GM18499 (cell line): ENCODE results near the gene CHST11.

ENCODE experiments used
- ATAC-seq: cut with Tn5 transposase; IDR thresholded peaks from one replicate; pipeline ENCODE4 v1.9.1; 2021; ENCODE audit warnings: moderate number of reproducible peaks; ENCODE audit not compliant: insufficient read depth, unreplicated experiment

Gene CHST11

DNA sequence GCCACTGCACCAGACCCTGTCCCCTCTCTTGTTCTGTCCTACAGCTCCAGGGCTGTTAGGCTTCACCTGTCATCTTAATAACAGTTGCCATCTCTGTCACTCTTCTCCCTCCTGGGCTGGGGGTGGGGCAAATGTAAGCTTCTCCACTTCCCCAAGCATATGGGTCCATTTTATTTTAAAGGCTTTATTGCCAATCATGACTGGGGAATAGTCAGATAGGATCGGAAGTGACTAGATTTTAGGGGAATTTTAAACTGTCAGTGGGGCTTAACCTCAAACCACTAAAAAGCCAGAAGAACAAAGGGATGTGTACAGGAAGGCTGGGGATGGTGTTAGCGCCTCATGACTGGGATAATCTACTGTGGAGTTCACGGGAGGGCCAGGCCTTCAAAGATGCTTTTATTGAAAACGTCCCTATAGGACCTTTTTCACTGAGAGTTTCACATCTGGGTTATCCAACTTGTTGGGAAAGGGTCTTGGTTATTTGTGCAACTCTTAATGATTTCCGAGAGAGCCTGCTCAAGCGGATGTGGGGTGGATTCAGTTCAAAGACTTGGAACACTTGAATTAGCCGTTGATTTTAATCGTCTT is 41.6 kb downstream of the CHST11 start:
- ATAC-seq = no peak

DNA sequence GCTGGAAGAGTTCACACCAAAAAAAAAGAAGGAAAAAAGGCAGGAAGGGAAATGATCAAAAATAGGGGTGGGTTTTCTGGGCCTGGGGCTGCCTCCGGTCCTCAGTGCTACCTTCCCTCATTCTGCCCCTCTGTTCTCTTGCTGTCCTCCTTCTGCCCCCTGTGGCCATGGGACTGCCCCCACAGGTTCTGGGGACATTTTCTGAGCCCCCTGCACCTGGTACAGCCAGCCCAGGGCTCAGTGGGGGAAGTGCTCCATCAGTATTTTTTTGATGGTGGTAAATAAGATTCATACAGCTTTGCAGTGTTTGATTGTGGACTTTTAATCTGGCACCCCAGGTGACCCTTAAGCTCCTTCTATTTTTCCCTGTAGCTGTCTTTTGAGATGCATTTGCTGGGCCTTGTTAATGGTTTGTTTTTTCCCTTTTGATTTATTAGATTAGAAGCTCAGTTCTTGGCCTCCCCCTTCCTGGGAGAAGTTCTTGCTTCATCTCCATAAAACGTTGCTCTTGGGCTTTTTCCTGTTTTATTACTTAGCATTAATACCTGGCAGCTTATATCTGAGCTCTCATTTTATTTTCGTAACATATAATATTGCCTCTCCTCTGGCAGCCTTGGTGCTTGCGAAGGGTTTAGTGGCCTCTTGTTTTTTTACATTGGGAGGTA is 43.1 kb downstream of the CHST11 start:
- no peak for ATAC-seq

DNA sequence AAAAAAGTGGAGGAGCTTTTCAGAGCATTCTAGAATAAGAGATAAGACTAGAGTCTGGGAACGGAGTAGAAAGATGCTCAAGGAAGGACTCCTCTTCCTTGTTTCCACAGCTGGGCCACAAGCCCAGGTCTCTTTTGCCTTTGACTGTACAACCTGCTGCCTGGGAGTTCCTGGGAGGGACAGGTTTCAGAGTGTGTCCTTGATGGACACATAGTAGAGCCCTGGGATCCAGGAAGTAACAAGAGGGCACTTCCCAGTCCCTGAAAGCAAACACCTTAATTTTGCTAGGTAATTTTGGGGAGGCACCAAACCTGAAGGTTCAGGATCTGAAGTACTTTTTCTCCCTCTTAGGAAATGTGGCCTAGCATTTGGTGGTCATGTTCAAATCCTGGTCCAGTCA is 44.4 kb downstream of the CHST11 start:
- no peak for ATAC-seq

DNA sequence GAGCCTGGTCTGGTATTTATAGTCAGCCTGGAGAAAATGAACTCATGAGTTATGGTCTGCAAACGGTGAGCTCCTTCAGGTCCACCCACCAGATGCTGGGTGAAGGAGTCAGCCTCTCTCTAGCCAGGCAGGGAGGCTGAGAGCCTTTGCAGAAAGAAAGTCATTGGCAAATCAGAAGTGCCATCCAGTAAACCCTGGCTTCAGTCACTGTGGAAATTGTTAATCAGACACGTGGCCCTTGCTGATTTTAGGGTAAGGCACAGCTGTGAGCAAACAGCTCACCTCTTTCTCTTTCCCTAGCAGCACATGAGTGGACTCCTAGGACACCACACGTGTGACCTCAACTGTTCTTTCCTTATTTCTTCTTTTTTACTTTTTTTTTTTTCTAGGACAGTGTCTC is 44.9 kb downstream of the CHST11 start:
- no peak for ATAC-seq

DNA sequence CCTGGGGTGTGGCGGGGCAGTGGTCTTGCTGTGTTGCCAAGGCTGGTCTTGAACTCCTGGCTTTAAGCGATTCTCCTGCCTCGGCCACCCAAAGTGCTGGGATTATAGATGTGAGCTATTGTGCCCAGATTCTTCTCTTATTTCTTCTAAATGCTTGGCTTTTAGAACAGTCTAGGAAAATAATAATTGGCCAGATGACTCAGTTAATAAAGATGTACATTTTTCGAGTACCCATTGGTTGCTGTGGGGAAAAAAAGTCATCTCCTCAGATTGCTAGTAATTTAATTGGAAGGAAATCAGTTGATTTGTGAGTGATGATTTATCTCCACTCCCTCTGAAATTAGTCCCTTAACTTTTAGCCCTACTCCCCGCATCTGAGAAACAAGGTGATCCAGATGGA is 45.5 kb downstream of the CHST11 start:
- ATAC-seq = no peak

DNA sequence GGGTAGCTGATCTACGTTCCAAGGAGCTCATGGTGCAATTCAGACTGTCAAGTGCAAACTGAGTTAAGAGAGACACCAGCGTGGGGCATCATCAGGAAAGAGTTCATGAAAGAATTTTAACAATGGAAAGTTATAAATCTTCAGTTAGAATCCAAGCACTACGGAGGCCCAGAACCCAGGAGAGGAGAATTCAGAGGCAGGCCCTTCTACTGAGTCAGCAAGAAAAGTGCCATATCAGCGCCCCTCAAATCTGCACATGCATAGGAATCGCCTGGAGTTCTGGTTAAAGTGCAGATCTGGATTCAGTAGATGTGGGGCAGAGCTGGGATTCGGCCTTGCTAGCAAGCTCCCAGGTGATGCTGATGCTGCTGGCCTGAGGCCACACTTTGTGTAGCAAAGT is 45.9 kb downstream of the CHST11 start:
- ATAC-seq = no peak

DNA sequence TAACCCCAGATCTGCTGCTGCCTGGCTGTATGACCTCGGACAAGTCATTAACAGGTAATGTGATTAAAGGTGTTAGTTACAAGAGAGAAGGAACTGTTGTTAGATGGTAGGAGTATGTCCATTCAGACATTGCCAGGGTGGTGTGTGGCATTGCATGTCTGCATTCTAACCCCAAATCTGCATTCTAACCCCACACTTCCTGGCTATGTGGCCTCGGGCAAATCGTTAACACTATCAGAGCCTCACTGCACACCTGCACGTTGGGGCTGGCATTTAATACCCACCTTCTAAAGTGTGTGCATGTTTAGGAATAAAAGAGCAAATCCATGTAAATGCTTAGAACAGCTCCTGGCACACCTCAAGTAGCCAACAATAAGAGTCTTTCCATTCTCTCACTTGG is 46.4 kb downstream of the CHST11 start:
- ATAC-seq = no peak

DNA sequence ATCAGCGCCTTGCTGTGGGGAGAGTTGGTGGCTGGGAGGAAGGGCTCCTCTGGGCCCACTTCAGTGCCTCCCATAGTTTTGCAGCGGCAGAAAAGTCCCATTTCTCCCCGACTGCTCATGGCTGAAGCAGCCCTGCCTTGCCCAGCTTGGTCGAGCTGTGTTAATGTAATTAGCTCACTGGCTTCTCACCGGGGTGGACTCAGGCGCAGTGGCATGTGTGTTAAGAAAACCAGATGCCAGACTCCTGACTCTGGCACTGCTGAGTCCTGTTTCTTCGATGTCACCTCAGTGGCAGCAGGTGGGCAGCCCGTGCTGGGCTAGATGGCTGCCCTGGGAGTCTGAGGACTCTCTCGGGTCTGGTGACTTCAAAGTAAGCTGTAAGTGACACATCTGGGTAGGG is 47.4 kb downstream of the CHST11 start:
- ATAC-seq = no peak

DNA sequence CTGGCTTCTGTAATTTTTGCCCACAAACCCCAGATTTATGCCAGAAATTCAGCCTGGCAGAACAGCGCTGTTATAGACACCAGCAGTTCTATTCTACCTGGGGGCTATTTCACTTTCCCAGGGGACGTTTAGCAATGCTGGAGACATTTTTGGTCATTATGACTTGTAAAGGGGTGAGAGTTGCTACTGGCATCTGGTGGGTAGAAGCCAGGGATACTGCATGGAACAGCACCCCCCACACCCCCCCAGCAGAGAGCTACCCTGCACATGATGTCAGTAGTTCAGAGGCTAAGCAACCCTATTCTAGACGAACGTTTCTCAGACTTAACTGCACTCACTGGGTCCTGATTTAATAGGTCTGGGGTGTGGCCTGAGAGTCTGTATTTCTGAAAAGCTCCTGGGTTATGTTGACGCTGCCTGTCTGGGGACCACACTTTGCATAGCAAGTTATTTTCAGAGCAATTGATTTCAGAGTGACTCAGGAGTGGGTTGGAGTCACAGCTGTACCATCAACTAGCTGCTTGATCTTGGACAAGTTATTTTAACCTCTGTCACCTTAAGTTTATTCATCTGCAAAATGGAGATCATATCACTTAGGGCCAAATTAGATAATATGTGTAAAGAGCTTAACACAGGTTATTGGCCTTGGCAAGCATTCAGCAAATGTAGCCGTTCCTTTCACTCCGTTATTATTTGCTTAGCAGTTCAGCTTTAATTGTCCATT is 48.5 kb downstream of the CHST11 start:
- peak; percentile 87 for ATAC-seq

DNA sequence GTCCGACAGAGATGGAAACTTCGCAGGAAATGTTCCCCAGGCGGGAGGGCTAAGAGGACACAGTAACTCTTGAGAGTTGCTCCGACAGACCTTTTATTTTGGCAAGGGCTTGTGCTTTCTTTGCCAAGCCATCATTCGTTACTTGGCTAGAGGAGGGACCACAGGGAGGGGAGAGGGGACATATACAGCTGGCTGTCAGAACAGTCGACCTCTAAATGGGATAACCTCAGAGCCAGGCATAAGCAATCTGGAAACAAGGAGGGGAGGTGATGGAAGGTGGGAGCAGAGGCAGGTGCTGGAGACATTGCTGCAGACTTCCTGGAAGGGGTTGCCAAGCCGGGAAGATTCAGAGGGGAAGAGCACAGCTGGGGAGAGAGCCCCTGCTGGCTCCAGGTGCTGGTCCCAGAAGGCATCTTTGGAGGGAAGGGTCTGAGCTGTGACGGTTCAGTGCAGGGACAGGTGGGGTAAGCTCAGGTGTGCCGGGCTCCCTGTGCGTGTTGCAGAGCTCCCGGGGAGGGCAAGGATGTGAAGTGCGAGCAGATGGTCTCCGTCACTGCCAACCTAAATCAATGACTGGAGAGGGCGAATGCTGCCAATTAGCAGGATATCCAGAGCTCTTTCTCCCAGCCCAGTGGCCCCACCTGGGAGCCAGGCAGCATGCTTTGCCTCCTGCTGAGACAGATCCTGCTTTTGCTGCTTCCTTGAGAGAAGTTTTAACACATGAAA is 50.1 kb downstream of the CHST11 start:
- no peak for ATAC-seq

DNA sequence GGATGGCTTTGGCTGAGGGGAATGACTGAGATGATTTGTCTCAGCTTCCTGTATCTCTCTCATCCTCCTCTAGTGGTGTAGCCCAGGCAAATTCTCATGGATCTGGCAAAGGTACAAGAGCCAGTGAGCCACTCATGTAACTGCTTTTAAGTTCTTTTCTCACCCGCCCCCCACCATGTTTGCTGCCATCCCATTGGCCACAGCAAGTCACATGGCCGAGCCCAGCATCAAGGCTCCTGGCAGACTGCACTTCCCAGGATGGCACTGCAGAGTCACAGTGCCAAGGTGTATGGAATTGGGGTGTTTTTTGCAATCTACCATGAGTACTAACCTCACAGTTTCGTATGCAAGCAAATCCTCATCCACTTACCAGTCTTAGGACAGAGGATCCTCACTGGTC is 50.9 kb downstream of the CHST11 start:
- ATAC-seq = no peak

DNA sequence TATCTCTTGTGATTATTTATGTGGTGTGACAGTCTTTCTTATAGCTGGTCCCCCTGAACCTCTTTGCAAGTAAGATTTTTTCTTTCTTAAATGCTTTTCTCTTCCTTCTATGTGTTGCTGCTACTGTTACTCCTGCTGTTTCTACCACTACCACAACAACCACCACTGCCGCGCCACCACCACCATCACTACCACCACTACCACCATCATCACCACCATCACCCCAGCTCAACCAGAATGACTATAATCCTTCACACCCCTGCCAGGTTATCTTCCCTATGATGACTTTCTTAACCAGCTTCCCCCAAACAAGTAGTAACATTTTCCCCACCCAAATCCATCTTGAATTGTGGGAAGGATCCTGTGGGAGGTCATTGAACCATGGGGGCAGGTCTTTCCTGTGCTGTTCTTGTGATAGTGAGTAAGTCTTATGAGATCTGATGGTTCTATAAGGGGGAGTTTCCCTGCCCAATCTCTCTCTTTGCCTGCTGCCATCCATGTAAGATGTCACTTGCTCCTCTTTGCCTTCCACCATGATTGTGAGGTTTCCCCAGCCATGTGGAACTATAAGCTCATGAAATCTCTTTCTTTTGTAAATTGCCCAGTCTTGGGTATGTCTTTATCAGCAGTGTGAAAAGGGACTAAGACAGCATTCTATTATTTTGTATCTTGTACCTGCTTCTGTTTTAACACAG is 52.2 kb downstream of the CHST11 start:
- no peak for ATAC-seq

DNA sequence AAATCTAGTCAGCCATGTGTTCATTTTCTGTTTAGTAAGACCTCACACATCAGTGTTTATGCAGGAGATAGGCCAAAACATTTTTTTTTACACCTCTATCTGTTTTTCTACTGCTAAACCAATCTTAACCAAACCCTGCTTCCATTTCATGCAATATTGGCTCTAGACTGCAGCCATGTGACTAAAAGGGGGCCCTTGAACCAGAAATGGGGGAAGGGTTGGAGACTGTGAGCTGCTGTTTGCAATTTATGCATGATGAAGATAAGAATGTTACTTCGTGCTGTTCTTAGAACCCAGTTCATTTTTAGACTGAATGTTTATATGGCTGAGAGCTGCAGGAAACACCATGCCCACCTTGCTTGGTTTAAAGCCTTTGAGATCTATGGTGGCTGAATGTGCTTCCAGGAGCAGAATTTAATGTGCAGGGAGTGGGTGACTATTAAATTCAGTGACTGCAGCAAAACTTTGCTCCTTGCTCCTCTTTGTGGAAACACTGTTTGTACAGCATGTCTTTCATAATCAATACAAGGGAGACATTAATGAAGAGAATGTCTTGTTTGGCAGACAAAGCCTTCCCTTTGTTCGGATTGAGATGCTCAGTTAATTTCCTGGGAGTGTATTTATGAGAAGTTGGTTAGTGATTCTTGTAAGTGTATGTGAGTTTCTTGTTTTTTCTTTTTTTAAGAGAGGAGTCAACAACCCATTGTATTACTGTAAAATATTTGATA is 53.6 kb downstream of the CHST11 start:
- no peak for ATAC-seq

DNA sequence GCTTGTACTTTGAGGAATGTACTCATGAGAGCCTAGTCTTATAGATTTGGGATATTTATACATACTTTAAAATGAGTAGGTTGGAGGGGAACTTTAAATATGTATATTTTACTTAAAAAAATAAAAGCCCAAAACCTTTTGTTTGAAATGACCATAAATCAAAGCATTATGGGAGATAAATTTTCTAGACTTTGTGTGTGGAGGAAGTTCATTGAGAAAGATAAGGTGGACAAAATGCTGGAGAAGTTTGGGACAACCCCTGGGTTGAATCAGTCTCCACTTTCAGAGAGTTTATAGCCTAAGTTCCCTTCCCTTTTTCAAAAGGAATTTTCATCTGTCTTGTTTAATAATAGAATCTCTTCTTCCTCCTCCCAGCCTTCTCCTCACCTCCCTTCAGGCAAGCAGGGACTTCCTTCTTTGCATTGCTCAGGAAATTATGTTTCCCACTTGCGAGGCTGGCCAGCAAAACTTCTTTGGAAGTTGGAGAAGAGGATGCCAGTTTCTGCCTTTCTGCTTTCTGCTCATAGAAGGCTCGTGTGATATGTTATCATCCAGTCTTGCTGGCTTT is 54.2 kb downstream of the CHST11 start:
- ATAC-seq = no peak

DNA sequence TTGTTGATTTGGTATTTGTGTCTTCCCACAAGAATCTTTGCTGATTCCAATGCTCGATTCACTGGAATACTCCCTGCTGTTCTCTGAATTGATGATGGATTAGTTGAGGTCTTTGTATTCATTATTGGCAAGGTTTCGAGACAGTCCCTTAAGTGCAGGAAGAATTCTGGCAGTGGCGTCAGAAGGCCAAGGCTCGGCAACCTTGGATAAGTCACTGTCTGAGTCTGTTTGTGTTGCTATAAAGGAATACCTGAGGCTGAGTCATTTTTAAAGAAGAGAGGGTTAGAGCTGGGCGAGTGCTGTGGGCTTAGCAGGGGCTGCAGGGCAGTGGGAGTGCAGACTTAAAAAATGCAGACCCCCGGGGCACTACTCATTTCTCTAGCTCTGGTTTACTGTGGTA is 56.9 kb downstream of the CHST11 start:
- ATAC-seq = no peak

DNA sequence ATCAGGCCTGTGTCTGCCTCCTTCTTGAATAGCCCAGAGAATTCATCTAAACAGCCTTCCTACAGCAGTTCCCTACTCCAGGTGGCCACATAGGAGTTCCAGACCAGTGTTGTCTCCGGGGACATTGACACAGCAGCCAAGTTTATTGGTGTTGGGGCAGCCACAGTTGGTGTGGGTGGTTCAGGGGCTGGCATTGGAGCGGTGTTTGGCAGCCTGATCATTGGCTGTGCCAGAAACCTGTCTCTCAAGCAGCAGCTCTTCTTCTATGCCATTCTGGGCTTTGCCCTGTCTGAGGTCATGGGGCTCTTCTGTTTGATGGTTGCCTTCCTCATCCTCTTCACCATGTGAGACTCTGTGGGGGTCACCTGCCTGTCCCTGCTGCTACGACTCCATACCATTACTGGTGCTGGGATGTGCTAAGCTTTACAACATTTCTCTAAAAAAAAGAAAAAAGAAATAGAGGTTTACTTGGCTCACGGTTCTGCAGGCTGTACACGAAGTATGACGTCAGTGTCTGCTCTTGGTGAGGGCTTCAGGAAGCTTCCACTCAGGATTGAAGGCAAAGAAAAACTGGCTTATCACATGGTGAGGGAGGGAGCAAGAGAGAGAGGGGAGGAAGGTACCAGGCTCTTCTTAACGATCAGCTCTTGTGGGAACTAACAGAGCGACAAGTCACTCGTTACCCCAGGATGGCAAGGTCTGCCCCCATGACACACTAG is 57.5 kb downstream of the CHST11 start:
- no peak for ATAC-seq

DNA sequence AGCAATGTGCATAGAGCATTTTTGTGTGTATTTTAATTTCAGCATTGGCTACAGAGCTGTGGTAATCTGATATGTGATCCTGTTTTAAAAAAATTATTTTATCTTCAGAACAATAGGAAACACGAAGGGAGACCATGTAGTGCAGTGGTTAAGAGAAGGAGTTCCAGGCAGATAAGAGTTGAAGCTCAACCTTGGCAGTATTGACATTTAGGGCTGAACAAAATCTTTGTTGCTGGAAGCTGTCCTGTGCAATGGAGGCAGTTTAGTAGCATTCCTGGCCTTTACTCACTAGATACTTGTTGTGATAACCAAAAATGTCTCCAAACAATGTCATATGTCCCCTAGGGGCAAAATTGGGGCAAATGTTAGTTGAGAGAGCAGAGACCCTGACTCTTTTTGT is 59.2 kb downstream of the CHST11 start:
- ATAC-seq = no peak

DNA sequence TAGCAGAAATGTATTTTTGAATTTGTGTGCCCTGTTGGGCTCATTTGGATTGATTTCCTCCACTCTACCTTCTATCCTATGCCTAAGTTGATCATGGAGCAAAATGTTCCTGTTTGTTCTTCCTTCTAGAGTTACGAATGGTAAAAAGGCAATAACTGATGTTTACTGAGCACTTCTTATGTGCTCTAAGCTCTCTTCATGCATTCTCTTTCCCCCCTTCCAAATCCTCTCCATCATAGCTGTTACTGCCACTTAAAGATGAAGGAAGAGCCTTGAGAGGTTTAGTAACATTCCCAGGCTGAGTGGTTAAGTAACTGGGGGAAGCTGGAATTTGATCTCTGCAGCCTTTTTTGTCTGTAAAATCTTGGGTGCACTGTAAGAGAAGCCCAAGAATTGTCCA is 60.1 kb downstream of the CHST11 start:
- ATAC-seq = no peak

DNA sequence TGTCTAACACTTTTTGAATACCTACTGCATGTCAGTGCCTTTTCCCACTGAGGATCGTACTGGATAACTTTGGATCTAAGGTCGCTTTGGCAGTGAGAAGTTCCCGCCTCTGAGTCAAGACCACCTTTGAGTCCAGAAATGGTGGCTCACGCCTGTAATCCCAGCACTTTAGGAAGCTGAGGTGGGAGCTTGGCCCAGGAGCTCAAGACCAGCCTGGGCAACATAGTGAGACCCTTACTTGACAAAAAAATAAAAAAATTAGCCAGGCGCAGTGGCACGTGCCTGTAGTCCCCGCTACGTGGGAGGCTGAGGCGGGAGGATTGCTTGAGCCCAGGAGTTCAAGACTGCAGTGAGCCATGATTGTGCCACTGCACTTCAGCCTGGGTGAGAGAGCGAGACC is 61.1 kb downstream of the CHST11 start:
- no peak for ATAC-seq
